HG02798 (cell line): Measurements from ENCODE around the gene DNTT.
A peak's percentile ranks its signal among the peaks of the same experiment; 100 is the strongest.

Experiments used
- ATAC-seq: cut with Tn5 transposase; IDR thresholded peaks from one replicate; pipeline ENCODE4 v1.9.1; 2021; ENCODE audit warnings: mild to moderate bottlenecking; ENCODE audit not compliant: unreplicated experiment, poor library complexity

Gene DNTT

GRCh38 chr10:96304230-96304629 lies at the start of gene DNTT:
DNTT (plus strand) TSS chr10:96304434; CDS start chr10:96304498, 64 bp downstream.
- no peak for ATAC-seq

- ATAC-seq: no peak
These were observed 49.3 kb upstream of the DNTT start for GRCh38 chr10:96254976-96255375.

GRCh38 chr10:96255549-96256333 lies 48.5 kb upstream of the DNTT start:
- no peak for ATAC-seq

GRCh38 chr10:96257944-96258343 lies 46.3 kb upstream of the DNTT start:
- ATAC-seq: no peak

- ATAC-seq: no peak
These were observed 45.1 kb upstream of the DNTT start for GRCh38 chr10:96259150-96259549.

- ATAC-seq: peak; percentile 39
These were observed 44.2 kb upstream of the DNTT start for GRCh38 chr10:96260014-96260413.

GRCh38 chr10:96261132-96261531 lies 43.1 kb upstream of the DNTT start:
- ATAC-seq: no peak

GRCh38 chr10:96261930-96262329 lies 42.3 kb upstream of the DNTT start:
- no peak for ATAC-seq

- no peak for ATAC-seq
These were observed 41.1 kb upstream of the DNTT start for GRCh38 chr10:96263176-96263575.

GRCh38 chr10:96263669-96264068 lies 40.6 kb upstream of the DNTT start:
- ATAC-seq: peak; percentile 47

GRCh38 chr10:96264938-96265337 lies 39.3 kb upstream of the DNTT start:
- ATAC-seq: no peak

- no peak for ATAC-seq
These were observed 38.0 kb upstream of the DNTT start for GRCh38 chr10:96266118-96266770.

GRCh38 chr10:96267234-96267705 lies 37.0 kb upstream of the DNTT start:
- ATAC-seq: no peak

GRCh38 chr10:96268341-96268909 lies 35.8 kb upstream of the DNTT start:
- no peak for ATAC-seq

GRCh38 chr10:96269438-96270300 lies 34.6 kb upstream of the DNTT start:
- ATAC-seq: no peak

- no peak for ATAC-seq
These were observed 33.7 kb upstream of the DNTT start for GRCh38 chr10:96270571-96270970.

GRCh38 chr10:96271016-96271815 lies 33.0 kb upstream of the DNTT start, which contains the start of gene BLNK:
BLNK (minus strand) TSS chr10:96271569; CDS start chr10:96271398, 171 bp downstream.
- peak; percentile 71 for ATAC-seq

GRCh38 chr10:96272316-96273280 lies 31.6 kb upstream of the DNTT start:
- ATAC-seq: no peak
